ENCODE data around the gene APBB3.
A peak's percentile ranks its signal among the peaks of the same experiment; 100 is the strongest.
"Not testable (repeated sequence)": the region's sequence is repeated elsewhere in the genome, so short reads cannot be mapped to it uniquely, and the experiment has no call there.

APBB3 gene, protein sequence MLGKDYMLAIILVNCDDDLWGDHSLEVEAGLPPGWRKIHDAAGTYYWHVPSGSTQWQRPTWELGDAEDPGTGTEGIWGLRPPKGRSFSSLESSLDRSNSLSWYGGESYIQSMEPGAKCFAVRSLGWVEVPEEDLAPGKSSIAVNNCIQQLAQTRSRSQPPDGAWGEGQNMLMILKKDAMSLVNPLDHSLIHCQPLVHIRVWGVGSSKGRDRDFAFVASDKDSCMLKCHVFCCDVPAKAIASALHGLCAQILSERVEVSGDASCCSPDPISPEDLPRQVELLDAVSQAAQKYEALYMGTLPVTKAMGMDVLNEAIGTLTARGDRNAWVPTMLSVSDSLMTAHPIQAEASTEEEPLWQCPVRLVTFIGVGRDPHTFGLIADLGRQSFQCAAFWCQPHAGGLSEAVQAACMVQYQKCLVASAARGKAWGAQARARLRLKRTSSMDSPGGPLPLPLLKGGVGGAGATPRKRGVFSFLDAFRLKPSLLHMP

DNA sequence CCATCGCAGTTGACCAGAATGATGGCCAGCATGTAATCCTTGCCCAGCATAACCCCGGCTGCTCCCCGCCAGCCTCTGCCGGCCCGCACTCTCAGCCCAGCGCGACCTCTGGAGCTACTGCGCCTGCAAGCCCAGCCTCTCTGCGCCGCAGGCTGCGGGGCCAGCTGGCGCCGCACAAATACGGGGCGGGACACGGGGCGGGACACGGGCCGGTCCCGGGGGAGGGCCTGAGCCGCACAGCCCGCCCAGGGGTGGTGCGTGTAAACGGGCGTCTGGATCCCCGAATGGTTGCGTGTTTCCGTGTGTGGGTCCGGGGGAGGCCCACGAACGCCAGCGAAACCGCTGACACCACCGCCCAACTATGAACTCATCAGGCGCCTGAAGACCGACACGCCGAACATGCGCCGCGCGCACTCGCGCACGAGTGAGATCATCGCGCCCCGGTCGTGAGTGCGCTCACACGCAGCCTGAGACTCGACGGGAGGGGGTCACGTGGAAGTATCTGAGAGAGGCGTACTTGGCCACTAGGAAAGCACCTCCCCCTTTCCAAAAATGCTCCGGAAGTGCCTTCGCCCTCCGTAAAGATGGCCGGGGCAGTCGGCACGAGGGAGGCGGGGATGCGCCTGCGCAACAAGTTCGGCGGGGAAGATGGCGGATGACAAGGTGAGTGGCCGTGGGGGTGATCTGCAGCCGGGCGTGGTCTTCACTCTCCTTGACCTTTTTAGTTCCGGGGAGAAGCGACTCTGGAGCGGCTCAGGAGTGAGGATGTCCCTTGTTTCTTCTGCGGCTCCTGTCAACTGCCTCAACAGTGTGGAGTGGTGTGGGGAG, at the start of gene APBB3, which contains the start of gene SLC35A4:
Gene APBB3, minus strand, starts transcription at position 403 of the 828 bp plus-strand sequence. Its CDS starts 353 bp downstream, at position 50.
Gene SLC35A4, plus strand, starts transcription at position 633 of the 828 bp plus-strand sequence. CDS start 2,342 bp downstream, outside the sequence.
- peak; percentile 92 for DNase-seq

DNA sequence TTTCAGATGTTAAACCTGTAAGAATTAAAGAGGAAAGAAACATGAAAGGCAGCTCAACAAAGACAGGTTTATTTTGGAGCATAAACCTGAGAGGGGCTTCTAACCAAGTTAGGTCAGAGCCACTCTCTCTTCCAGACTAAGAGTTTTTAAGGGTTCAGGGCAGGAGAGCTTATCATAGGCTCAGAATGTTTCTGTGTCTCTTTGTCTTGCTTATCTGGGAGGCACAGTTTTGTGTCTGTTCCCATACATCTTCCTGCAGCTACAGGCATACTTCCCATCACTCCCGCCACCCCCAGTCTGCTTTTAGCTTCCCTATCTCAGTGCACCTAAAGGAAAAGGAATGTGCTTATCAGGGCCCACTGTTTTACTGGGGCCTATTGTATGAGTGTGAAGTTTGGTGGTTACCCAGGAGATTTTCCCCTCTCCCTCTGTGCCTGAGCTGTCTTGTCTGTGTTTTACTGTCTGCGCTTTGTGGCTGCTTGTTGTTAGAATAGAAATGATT, 46.7 kb upstream of the APBB3 start:
- no peak for DNase-seq

DNA sequence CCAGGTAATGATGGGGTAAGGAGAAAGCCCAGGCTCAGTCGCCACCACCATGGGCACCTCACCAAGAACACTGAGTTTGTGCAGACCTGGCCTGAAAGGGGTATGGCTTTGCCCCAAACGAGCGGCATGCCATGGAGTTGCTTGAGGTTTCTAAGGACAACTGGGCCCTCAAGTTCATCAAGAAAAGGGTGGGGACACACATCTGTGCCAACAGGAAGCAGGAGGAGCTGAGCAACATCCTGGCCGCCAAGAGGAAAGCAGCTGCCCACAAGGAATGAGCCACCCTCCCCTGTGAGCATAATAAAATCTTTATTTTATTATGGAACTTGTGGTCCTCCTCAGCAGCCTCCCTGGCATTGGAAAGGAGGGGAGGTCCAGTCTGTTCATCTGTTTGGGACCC, 44.7 kb upstream of the APBB3 start:
- no peak for DNase-seq

DNA sequence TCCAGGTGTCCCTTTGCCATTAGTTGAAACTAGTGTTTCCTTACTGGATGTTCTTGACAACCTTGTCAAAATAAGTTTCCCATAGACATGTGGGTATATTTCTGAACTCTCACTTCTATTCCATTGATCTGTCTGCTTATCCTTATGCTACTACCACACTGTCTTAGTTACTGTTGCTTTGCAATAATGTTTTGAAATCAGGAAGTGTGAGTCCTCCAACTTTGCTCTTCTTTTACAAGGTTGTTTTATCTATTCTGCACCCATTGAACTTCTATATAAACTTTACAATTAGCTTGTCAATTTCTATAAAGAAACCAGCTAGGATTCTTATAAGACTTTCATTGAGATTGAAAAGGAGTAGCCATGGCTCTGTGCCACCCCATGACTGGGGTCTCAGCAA, 44.3 kb upstream of the APBB3 start:
- DNase-seq: no peak

DNA sequence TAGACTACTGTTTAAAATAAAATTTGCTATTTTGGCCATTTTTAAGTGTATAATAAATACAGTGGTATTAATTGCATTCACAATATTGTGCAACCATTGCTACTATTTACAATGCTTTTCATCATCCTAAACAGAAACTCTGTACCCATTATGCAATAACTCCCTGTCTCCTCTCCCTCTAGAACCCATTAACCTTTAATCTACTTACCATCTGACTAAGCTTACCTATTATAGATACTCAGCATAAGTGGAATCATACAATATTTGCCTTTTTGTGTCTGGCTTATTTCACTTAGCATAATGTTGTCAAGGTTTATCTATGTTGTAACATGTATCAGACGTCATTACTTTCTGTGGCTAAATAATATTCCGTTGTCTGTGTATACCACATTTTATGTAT, 42.6 kb upstream of the APBB3 start:
- DNase-seq: no peak

DNA sequence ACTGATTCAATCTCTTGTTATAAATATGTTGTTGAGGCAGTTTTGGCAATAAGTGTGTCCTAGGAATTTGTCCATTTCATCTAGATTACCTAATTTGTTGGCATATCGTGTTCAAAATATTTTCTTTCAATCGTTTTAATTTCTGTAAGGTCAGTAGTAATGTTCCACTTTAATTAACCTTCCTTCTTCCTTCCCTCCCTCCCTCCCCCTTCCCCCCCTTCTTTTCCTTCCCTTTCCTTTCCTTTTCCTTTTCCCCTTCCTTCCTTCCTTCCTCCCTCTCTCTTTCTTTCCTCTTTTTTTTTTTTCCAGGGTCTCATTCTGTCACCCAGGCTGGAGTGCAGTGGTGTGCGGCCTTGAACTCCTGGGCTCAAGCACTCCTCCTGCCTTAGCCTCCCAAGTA, 41.5 kb upstream of the APBB3 start:
- DNase-seq: no peak

DNA sequence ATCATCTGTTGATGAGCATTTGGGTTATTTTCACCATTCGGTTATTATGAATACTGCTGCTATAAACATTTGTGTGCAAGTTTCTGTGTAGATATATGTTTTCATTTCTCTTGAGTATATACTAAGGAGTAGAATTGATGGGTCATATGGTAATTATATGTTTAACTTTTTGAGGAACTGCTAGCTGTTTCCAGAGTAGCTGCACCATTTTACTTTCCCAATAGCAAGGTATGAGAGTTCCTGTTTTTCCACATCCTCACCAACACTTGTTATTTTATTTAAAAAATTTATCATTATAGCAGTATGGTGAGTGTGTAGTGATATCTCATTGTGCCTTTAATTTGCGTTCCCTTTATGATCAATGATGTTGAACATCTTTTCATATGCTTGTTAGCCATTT, 39.3 kb upstream of the APBB3 start:
- DNase-seq: no peak

DNA sequence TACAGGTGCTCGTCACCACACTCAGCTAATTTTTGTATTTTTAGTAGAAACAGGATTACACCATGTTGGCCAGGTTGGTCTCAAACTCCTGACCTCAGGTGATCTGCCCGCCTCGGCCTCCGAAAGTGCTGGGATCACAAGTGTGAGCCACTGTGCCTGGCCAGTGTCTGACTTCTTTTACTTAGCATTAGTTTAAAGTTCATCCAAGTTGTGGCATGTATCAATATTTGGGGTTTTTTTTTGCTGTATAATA, 39.0 kb upstream of the APBB3 start:
- DNase-seq: not testable (repeated sequence)

DNA sequence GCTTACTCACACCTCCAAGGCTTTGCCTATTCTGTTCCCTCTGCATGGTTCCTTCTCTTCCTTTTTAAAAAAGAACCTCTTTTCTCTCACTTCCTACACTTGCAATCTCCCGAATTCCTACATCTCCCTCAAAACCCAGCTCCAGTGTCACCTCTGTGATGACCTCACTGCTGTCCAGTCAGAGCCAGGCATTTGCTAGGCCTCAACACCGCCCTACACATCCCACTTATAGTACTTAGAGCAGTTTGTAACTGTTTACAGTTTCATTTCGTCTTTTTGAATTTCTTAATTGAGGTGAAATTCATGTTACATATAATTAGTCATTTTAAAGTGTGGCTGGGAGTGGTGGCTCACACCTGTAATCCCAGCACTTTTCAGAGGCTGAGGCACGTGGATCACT, 37.7 kb upstream of the APBB3 start:
- no peak for DNase-seq

DNA sequence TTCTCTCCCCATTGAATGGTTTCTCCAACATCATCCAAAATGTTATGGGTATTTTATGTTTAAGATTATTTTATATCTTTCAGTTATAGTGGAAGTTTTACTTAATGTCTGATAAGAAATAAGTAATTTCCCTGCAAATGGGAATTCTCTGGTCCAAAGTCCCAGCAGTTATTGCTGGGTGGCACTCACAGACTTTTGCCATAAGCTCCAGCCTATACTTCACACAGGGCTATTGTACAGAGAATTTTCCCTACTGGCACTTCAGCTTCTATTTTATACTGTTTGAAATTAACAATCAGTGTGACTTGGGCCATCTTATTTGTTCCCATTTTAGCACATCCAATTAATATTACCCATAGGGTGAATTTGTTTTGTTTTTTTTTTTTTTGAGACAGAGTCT, 35.7 kb upstream of the APBB3 start:
- no peak for DNase-seq

DNA sequence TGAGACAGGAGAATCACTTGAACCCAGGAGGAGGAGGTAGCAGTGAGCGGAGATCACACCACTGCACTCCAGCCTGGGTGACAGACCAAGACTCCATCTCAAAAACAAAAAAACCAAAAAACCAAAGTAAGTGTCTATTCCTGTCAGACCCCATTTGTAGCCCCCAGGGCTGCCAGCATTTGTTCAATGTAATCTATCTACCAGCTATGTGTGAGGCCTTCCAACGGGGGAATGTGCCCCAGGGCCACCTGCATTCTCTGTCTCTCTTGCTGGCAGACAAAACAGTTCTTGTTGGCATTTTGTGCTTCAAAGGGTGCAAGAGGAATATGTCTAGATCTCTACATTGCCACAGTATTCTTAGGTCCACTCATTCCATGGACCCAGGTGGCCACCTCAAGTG, 34.4 kb upstream of the APBB3 start:
- DNase-seq: no peak

DNA sequence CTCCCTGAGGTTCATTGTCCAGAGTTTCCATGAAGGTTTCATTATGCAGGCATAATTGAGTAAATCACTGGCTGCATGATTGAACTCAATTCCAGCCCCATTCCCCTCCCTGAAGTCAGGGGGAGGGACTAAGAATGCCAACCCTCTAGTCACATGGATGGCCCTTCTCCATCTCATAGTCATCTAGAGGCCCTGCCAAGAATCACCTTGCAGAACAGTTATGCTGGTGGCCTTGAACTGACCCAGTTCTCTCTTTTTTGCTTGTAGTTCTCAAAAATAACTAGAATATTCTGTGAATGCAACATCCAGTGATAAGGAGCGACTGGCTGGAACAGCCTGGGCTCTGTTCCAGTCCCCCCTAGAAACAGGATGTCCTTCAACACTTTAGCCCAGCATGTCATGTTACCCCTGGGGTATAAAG, 31.9 kb upstream of the APBB3 start:
- no peak for DNase-seq

DNA sequence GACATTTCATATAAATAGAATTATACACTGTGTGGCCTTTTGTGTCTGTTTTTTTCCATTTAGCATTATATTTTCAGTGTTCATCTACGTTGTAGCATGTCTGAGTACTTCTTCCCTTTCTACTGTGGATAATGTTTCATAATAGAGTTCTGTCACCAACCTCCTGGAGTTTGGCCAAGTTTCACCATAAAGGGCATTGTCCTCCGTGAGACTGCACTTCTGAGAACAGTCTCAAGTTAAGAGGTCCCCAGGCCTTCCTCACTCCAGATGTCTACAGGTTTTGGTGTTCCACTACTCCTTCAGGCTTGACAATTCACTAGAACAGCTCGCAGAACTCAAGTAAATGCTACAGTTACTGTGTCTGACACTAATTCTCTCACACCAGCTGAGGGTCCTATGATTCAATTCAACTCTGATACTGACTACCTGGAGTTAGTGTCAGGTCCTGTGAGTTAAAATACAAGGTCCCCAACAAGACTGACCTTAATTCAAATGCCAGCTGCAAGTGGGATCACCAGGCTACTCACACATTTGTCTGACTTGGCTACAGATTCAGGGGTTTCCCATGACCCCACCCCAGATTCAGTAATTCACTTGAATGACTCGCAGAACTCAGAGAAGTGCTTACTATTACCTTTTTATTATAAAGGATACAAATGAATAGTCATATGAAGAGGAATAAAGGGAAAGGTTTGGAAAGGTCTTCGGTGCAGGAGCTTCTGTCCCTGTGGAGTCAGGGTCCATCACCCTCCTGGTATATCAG, 31.3 kb upstream of the APBB3 start:
- no peak for DNase-seq

DNA sequence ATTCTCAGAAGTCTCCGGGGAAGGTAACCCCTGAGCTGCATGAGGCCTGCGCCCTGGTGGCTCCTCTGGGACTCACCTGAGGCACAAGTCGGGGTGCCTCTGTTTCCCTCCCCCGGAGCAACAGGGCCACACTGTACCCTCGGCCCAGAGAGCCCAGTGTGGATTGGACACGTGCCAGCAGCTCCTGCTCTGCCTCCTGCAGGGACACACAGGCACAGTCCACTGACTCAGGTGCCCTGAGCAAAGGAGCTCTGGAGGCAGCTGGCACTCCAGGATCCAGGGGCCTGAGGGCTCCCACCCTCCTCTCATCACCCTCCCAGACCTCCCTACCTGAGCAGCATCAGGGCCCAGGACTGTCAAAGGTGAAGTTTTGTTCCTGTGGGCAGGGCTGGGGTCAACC, 29.8 kb upstream of the APBB3 start:
- no peak for DNase-seq

DNA sequence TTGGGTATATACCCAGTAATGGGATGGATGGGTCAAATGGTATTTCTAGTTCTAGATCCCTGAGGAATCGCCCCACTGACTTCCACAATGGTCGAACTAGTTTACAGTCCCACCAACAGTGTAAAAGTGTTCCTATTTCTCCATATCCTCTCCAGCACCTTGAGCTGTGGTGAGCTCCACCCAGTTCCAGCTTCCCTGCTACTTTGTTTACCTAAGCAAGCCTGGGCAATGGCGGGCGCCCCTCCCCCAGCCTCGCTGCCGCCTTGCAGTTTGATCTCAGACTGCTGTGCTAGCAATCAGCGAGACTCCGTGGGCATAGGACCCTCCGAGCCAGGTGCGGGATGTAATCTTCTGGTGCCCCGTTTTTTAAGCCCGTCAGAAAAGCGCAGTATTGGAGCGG, 28.7 kb upstream of the APBB3 start:
- not testable (repeated sequence) for DNase-seq

DNA sequence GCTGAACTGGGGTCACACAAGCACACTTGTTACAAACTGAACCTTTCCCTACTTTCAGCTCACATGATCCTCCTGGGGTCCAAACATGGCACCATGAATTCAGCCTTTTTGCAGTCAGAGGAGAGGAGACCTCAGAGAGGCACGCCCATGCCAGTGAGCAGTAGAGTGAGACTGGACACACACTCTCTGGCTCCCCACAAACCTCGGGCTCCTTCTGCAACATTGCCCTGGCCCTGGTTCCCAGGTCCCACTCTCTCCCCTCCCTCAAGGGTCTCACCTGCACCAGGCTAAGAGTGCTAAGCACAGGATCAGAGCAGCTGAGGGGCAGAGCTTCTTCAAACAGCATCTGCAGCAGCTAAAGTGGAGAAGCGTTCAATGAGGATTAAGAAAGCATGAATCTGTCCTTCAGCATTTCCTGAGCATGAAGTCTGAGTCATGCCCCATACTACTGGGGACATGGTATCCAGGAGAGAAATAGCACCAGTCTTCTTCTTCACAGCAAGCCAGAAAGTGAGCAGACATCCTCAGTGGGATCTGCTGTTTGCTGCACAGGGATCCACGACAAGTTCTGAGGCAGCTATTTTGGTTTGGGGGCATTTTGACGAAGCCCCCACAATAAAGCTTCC, 27.5 kb upstream of the APBB3 start:
- DNase-seq: no peak

DNA sequence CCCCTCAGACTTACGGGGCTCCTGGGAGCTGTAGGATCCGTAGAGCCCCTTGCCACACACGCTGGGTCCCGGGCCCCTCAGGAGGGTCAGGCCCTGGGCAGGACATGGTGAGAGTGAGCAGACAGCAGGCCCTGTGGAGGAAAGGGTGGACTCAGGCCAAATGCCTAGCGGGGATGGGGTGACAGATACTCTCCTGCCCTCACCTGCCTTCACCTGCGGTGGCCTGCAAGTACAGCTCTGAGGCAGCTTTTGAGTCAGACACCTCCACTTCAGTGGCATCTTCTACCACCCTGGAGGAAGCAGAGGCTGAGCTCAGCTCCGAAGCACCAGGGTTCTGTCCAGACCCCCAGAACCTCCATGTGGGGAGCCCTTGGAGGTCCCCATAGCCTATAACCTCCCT, 26.5 kb upstream of the APBB3 start:
- no peak for DNase-seq

DNA sequence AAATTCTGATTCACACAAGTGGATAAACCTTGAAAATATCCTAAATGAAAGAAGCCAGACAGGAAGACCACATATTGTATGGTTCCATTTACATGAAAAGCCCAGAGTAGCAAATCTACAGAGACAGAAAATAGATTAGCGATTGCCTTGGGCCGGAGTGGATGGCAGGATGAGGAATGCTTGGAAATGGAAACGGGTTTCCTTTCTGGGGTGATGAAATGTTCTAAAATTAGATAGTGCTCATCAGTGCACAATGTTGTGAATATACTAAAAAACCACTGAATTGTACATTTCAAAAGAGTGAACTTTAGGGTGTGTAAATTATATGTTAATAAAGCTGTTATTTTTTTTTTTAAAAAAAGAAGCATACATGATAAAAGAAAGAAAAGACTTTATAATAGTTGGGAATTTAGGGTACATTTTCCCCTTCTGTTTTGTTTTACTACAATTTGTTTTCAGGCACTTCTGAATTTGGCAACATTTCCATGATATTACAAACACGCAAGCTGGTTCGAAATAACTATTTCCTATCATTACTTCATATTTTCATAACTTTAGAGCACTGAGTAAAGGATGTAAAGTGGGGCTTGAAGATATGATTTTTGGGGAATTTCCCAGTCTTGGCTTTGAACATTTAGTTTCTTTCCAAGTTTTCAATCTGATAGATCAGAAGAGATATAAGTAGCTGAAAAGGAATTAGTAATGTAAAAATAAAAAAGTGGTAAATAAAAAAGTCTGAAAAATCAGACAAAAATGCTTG, 24.1 kb upstream of the APBB3 start:
- DNase-seq: no peak

DNA sequence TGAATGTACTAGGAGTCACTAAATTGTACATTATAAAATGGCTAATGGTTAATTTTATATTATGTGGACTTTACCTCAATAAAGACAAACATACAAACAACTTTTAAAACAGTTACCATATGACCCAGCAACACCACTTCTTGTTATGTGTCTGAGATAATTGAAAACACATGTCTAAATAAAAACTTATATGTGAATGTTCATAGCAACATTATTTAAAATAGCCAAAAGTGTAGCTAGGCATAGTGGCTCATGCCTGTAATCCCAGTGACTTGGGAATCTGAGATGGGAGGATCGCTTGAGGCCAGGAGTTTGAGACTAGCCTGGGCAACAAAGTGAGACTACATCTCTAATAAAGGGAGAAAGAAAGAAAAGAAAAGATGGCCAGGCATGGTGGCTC, 23.1 kb upstream of the APBB3 start:
- no peak for DNase-seq

DNA sequence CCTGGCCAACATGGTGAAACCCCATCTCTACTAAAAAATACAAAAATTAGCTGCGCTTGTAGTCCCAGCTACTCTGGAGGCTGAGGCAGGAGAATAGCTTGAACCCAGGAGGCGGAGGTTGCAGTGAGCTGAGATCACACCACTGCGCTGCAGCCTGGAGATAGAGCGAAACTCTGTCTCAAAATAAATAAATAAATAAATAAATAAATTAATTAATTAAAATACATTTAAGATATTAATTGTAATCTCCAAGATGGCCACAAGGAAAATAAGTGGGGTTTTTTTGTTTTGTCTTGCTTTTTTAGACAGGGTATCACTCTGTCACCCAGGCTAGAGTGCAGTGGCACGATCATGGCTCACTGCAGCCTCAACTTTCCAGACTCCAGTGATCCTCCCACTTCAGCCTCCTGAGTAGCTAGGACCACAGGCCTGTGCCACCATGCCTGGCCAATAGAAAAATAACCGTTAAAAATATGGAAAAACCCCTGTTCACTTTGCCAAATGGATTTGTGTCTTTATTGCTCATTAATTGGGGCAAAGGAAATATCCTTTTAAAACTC, 14.9 kb upstream of the APBB3 start:
- DNase-seq: not testable (repeated sequence)

DNA sequence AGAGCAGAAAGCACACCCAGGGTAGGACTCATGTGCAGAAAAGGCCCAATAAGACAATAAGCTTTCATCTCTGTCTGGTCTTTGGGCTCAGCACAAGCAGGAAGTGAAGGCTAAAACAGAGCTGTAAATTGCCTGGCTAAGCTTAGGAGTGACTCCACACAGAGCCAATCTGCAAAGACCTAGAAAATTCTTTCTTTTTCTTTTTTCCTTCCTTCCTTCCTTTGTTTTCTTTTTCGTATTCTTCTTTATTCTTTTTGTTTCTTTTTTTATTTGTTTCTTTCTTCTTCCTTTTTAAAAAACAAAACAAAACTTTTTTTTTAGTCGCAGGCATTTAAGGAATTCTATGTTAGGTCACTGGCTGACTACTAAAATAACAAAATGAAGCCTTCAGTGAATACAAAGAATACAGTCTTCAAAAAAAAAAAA, 12.4 kb upstream of the APBB3 start:
- DNase-seq: no peak

DNA sequence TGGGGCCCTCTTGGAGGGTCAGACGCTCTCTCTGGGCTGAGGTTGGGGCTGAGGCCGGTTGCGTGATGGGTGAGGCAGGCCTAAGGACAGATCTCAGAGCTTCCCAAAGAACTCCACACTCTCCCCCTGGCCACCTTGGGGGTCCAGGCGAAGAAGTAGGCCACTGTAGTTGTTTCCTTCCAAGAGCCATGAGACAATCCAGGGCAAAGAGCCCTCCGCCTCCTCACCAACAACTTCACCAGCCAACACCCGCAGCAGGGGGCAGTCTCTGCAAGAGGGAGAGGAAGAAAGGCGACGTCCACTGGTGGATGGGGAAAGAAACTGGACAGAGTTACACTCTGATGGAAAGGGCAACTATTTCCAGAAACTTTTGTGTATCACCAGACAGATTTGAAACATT, 10.9 kb upstream of the APBB3 start:
- no peak for DNase-seq
